Measurements from ENCODE around the gene RNPEPL1.
"Not testable (repeated sequence)": the region's sequence is repeated elsewhere in the genome, so short reads cannot be mapped to it uniquely, and the experiment has no call there.

RNPEPL1 gene

DNA sequence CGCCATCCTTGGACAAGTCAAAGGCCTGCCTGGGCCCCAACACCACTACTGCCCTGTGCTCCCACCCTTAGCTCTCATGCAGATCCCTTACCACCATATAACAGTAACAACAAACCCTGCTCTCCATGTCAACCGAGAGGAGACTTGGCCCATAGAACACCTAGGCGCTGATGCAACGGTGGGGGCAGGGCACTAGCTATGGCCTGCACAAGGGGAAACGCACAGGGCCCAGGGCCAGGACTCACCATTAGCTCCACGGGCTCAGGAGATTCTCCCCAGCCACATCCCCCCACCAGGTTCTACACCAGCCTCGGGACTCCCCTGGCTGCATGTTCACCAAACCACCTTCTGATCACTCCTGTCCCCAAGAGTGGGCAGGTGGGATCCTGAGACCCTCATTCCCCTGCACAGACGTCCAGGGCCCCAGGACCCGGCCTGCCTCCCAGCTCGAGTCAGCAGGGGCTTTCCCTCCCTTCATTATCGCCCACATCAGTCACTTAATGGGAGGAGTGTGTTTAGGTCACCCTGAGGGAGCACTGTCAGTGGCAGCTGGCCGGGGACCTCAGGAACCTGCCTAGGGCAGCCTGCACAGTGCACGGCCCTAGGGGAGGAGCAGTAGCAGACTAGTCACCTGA, 39.8 kb upstream of the RNPEPL1 start:
- no peak for DNase-seq (ENCODE audit: low read depth)
- in situ Hi-C loops (cut with HindIII; ENCODE audit: low sequenced_read_pairs), result no loop called here
- no peak overlapping the region for H3K4me3 ChIP-seq (ENCODE audit: low read depth, low read length)
- TF ChIP-seq, protein P1, sequence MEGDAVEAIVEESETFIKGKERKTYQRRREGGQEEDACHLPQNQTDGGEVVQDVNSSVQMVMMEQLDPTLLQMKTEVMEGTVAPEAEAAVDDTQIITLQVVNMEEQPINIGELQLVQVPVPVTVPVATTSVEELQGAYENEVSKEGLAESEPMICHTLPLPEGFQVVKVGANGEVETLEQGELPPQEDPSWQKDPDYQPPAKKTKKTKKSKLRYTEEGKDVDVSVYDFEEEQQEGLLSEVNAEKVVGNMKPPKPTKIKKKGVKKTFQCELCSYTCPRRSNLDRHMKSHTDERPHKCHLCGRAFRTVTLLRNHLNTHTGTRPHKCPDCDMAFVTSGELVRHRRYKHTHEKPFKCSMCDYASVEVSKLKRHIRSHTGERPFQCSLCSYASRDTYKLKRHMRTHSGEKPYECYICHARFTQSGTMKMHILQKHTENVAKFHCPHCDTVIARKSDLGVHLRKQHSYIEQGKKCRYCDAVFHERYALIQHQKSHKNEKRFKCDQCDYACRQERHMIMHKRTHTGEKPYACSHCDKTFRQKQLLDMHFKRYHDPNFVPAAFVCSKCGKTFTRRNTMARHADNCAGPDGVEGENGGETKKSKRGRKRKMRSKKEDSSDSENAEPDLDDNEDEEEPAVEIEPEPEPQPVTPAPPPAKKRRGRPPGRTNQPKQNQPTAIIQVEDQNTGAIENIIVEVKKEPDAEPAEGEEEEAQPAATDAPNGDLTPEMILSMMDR (IDR thresholded peaks at IDR 0.05; ENCODE audit: low read depth, low read length, missing control alignments), result no peak

DNA sequence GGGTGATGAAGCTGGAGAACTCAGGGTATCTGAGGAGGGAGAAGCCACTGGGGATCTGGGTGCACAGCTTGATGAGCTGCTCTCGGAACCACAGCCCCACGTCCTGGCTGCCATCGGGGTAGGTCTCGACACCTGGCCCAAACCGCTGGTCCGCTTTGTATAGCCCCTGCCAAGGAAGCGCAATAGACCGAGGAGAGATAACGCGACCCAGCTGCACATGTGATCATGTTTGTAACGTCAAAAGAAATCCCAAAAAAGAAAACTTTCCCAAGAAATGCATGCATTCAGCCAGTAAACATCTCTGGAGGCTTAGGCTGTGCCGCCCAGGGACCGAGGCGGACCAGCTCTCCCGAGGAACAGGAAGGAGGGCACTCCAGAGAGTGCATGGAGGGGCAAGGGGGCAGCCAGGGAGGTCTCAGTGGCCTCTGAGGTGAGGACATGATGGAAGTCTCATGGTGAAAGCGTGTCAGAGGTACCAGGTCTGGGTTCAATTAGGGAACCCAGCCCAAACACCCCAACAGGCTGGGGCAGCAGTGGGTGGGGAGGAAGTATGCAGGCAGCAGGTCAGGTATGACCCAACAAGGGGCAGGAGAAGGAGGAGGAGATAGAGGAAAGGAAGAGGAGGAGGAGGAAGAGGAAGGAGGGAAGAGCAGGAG, 38.8 kb upstream of the RNPEPL1 start:
- no peak overlapping the region for H3K4me3 ChIP-seq (ENCODE audit: low read depth, low read length)
- TF ChIP-seq, protein P1 (IDR thresholded peaks at IDR 0.05; ENCODE audit: low read depth, low read length, missing control alignments), result no peak
- no peak for DNase-seq (ENCODE audit: low read depth)
- in situ Hi-C loops (cut with HindIII; ENCODE audit: low sequenced_read_pairs), result no loop called here

DNA sequence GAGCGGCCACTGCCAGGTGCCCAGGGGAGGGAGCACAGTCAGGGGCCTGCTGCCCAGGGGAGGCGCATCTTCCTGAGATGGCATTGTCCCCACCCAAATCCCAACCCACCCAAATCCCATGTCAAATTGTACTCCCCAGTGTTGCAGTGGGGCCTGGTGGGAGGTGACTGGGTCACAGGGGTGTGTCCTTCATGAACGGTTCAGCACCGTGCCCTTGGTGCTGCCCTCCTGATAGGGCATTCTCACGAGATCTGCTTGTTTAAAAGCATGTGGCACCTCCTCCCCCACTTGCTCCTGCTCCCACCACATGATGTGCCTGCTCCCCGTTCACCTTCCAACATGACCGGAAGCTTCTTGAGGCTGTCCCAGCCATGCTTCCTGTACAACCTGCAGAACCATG, 38.1 kb upstream of the RNPEPL1 start:
- H3K4me3 ChIP-seq (ENCODE audit: low read depth, low read length), result no peak overlapping the region
- no peak for DNase-seq (ENCODE audit: low read depth)
- TF ChIP-seq, protein P1 (IDR thresholded peaks at IDR 0.05; ENCODE audit: low read depth, low read length, missing control alignments), result no peak
- in situ Hi-C loops (cut with HindIII; ENCODE audit: low sequenced_read_pairs), result no loop called here

DNA sequence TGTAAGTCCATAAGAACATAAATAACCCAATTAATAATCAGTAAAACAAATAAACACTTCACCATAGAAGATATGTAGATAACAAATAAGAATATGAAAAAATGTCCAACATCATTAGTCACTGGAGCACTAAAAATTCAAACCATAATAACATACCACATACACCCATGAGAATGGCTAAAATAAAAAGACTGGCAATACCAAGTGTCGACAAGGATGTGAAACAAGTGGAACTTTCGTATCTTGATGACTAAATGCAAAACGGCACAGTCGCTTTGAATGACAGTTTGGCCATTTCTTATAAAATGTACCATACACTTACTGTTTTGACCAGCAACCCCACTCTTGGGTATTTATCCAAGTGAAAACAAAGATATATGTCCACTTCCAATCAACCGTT, 37.2 kb upstream of the RNPEPL1 start:
- TF ChIP-seq, protein P1 (IDR thresholded peaks at IDR 0.05; ENCODE audit: low read depth, low read length, missing control alignments), result no peak
- in situ Hi-C loops (cut with HindIII; ENCODE audit: low sequenced_read_pairs), result no loop called here
- H3K4me3 ChIP-seq (ENCODE audit: low read depth, low read length), result no peak overlapping the region
- DNase-seq (ENCODE audit: low read depth), result no peak

DNA sequence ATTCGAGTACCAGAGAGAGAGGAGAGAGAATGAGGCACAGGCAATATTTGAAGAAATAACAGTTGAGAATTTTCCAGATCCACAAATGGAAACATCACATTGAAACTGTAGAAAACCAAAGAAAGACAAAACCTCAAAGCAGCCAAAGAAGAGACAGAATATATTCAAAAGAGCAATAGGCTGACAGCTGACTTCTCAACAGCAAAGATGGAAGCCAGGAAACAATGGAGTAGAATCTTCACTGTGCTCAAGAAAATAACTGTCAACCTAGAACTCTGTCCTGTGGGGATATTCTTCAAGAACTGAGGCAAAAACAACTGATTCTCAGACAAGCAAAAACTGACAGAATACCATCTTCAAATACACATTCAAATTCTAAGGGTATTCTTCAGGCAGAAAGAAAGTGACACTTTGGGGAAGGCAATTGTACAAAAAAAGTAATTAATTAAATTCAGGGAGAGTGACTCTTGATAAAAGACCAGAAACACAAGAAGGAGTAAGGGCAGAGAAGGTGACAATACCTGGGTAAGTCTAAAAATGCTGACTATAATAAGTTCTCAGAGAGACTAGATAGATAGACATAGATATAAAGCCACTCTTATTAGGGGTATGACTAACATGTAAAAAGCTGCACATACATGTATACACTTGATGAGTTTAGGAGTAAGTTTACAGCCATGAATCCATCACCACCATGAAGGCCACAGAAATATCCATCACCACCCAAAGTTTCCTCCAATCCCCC, 36.1 kb upstream of the RNPEPL1 start:
- in situ Hi-C loops (cut with HindIII; ENCODE audit: low sequenced_read_pairs), result no loop called here
- TF ChIP-seq, protein P1 (IDR thresholded peaks at IDR 0.05; ENCODE audit: low read depth, low read length, missing control alignments), result no peak
- H3K4me3 ChIP-seq (ENCODE audit: low read depth, low read length), result no peak overlapping the region

DNA sequence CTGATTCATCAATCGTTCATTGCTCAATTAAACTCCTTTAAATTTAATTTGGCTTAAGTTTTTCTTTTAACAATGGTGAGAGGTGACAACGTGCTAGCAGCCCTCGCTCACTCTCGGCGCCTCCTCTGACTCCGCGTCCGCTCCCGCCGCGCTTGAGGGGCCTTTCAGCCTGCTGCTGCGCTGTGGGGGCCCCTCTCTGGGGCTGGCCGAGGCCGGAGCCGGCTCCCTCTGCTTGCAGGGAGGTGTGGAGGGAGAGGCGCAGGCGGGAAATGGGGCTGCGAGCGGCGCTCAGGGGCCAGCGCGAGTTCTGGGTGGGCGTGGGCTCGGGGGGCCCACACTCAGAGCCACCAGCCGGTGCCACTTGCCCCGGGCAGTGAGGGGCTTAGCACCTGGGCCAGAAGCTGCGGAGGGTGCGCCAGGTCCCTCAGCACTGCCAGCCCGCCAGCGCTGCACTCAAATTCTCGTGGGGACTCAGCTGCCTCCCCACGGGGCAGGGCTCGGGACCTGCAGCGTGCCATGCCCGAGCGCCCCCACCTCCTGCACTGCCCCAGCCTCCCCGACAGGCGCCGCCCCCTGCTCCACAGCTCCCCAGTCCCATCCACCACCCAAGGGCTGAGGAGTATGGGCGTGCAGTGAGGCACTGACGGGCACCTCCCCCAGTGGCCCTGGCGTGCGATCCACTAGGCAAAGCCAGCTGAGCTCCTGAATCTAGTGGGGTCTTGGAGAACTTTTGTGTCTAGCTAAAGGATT, 30.1 kb upstream of the RNPEPL1 start:
- in situ Hi-C loops (cut with HindIII; ENCODE audit: low sequenced_read_pairs), result no loop called here
- no peak overlapping the region for H3K4me3 ChIP-seq (ENCODE audit: low read depth, low read length)
- TF ChIP-seq, protein P1 (IDR thresholded peaks at IDR 0.05; ENCODE audit: low read depth, low read length, missing control alignments), result no peak
- DNase-seq (ENCODE audit: low read depth), result no peak

More for the DNA sequence above, 36.1 kb upstream of the RNPEPL1 start:
- no peak for DNase-seq (ENCODE audit: low read depth)

DNA sequence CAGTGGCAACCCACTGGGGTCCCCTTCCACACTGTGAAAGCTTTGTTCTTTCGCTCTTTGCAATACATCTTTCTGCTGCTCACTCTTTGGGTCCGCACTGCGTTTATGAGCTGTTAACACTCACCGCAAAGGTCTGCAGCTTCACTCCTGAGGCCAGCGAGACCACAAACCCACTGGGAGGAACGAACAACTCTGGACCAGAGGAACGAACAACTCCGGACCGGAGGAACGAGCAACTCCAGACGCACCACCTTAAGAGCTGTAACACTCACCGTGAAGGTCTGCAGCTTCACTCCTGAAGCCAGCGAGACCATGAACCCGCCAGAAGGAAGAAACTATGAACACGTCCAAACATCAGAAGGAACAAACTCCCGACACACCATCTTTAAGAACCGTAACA, 29.2 kb upstream of the RNPEPL1 start:
- H3K4me3 ChIP-seq (ENCODE audit: low read depth, low read length); in situ Hi-C loops (cut with HindIII; ENCODE audit: low sequenced_read_pairs); DNase-seq (ENCODE audit: low read depth): not testable (repeated sequence)
